ENCODE measurements around the gene SAE1.

- TF ChIP-seq CTCF (IDR thresholded peaks at IDR 0.05) = no peak
- no peak for TF ChIP-seq POLR2A (IDR thresholded peaks at IDR 0.05)
- TF ChIP-seq POLR2AphosphoS5 (IDR thresholded peaks at IDR 0.05) = no peak
These were observed 16.3 kb downstream of the SAE1 start for GRCh38 chr19:47146920-47147319.

Measured in stomach (tissue), 4 donors.